MCF 10A (cell line): ENCODE data around the gene ZNF273. TPM values are rescaled to one million over a fixed set of nuclear protein-coding genes. Genes with fewer than 3 reads are reported as not detected.

ENCODE experiments used
- BruUV-seq: library from RNA; stranded (reverse); fragments of 400-500 nt; replicated peaks from 2 replicates; lab custom pipeline; 2021; lab: Mats Ljungman, UMichigan
- CTCF ChIA-PET: fragments of 300-600 bp; sonication (Branson Sonifier 250); formaldehyde crosslinking; extraction: SDS; loops from one replicate; lab custom pipeline; 2021; ENCODE audit warnings: antibody characterized with exemption, inconsistent platforms; lab: Yijun Ruan, JAX
- POLR2A ChIA-PET: fragments of 300-600, 350-650 bp; sonication (Branson Sonifier 250); formaldehyde crosslinking; extraction: SDS; loops from one replicate; lab custom pipeline; 2020; ENCODE audit warnings: antibody characterized with exemption, inconsistent platforms; lab: Yijun Ruan, JAX
- DNase-seq: peaks from one replicate; pipeline ENCODE4 v3.0.0-alpha.2; 2018; ENCODE audit not compliant: unreplicated experiment
- H3K27ac Mint-ChIP-seq: one replicate; pipeline ENCODE4 v1.8.0; 2022; ENCODE audit warnings: mild to moderate bottlenecking, low read depth, mixed read lengths; ENCODE audit not compliant: unreplicated experiment
- H3K27me3 Mint-ChIP-seq: one replicate; pipeline ENCODE4 v1.8.0; 2022; ENCODE audit warnings: mixed read lengths; ENCODE audit not compliant: insufficient read depth, unreplicated experiment
- H3K36me3 Mint-ChIP-seq: one replicate; pipeline ENCODE4 v1.8.0; 2022; ENCODE audit warnings: mild to moderate bottlenecking, moderate library complexity, mixed read lengths; ENCODE audit not compliant: insufficient read depth, unreplicated experiment
- H3K4me1 Mint-ChIP-seq: one replicate; pipeline ENCODE4 v1.8.0; 2022; ENCODE audit warnings: mixed read lengths; ENCODE audit not compliant: insufficient read depth, unreplicated experiment
- H3K4me3 Mint-ChIP-seq: one replicate; pipeline ENCODE4 v1.8.0; 2022; ENCODE audit warnings: mild to moderate bottlenecking, moderate library complexity, mixed read lengths; ENCODE audit not compliant: unreplicated experiment
- H3K9me3 Mint-ChIP-seq: one replicate; pipeline ENCODE4 v1.8.0; 2022; ENCODE audit warnings: mixed read lengths; ENCODE audit not compliant: unreplicated experiment
- intact Hi-C: fragments of 100-400 bp; cut with micrococcal nuclease; formaldehyde crosslinking; loops from 2 replicates; pipeline ENCODE4 v1.14.1; 2022
- total RNA-seq: library from RNA; stranded (reverse); gene quantifications from 2 replicates; pipeline ENCODE4 v1.2.3, GENCODE V29; 2022
- TF ChIP-seq, protein P1 (sequence below): fragments of 200-600 bp; IDR thresholded peaks from one replicate; pipeline ENCODE4 v1.8.0; 2022; ENCODE audit warnings: antibody characterized with exemption, mild to moderate bottlenecking; ENCODE audit not compliant: unreplicated experiment

The ZNF273 gene
- total RNA-seq, 1 experiment from 2014 or later = 2.2 TPM

DNA sequence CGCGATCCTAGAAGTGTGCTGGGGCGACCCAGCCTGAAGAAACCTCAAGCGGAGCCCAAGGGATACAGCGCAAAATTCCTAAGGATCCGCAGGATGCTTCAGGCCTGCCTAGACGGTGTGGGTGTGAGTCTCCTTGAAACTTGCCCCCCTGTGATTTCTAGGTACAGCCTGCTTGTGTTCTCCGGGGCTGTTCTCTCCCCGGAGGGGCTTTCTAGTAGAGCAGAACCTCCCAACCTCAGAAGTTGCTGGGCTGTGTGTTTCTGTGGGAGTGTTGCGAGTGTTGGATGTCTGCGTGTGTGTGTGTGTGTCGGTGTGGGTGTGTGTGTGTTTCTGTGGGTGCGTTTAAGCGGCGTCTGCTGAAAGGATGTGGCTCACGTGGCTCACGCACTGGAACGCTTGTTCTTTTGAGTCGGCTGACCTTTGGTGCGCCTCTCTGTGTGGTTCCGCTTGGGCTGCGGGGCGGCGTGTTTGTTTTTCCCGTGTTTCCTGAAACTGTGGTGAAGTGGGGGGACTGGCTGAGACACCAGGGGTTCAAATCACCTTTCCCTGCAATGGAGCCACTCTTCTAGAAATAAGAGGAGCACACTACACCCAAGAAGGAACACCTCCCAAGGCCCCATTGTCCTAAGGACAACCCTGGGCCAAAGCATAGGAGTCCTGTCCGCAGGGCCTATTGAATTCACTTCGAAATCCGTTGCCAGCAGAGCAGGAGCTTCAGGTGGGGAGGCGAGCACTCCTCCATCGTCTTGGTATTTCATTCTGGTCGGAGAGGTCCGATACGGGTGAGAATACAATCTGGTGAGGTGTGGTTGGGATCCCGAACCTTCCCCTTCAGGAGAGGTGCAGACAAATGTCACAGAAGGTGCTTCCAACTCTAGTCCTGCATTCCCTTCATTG lies 25.1 kb upstream of the ZNF273 start:
- POLR2A ChIA-PET = no interaction called here
- DNase-seq = no peak
- no peak overlapping the region for H3K4me3 Mint-ChIP-seq

DNA sequence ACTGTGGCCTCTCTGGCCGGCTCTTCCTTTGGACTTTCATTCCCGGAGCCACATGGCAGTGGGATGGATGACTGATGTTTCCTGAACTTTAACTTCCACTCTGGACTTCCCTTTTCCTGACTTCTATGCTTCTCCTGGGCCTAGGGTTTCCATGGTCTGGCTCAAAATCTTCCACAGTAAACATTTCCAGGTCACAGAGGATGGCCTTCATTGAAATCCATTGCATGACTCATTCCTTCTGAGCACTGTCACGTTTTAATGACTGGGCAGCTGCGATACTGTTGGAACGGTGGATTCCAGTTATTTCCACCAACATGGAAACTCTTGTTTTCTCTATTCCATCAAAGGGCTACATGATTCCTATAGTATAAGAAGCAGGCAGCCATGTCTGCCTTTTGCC lies 24.4 kb upstream of the ZNF273 start:
- CTCF ChIA-PET = interaction anchor here (0.7 kb wide), 1 partner anchor 84 kb away, joined by 3 read pairs; the partner anchor contains the start of gene ZNF138
- DNase-seq = no peak
- no TSS peak for BruUV-seq
- Mint-ChIP-seq H3K27ac (no peak overlapping the region), H3K27me3 (no peaks in the 10 kb centered on the region), H3K4me3 (no peak overlapping the region), H3K4me1 (no peaks in the 10 kb centered on the region), H3K36me3 (no peaks in the 10 kb centered on the region), H3K9me3 (peaks cover 7% of the 10 kb centered on the region)
- intact Hi-C loops = no loop called here
- TF ChIP-seq, protein P1, sequence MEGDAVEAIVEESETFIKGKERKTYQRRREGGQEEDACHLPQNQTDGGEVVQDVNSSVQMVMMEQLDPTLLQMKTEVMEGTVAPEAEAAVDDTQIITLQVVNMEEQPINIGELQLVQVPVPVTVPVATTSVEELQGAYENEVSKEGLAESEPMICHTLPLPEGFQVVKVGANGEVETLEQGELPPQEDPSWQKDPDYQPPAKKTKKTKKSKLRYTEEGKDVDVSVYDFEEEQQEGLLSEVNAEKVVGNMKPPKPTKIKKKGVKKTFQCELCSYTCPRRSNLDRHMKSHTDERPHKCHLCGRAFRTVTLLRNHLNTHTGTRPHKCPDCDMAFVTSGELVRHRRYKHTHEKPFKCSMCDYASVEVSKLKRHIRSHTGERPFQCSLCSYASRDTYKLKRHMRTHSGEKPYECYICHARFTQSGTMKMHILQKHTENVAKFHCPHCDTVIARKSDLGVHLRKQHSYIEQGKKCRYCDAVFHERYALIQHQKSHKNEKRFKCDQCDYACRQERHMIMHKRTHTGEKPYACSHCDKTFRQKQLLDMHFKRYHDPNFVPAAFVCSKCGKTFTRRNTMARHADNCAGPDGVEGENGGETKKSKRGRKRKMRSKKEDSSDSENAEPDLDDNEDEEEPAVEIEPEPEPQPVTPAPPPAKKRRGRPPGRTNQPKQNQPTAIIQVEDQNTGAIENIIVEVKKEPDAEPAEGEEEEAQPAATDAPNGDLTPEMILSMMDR = no peak
- POLR2A ChIA-PET = no interaction called here

More for the DNA sequence above, 25.1 kb upstream of the ZNF273 start:
- CTCF ChIA-PET = interaction anchor here (0.7 kb wide), 1 partner anchor 84 kb away, joined by 3 read pairs; the partner anchor contains the start of gene ZNF138
- no TSS peak for BruUV-seq
- Mint-ChIP-seq H3K36me3 (no peaks in the 10 kb centered on the region), H3K27me3 (no peaks in the 10 kb centered on the region), H3K4me1 (no peaks in the 10 kb centered on the region), H3K9me3 (peaks cover 7% of the 10 kb centered on the region), H3K27ac (no peak overlapping the region)
- intact Hi-C loops = no loop called here
- TF ChIP-seq, protein P1 = no peak

DNA sequence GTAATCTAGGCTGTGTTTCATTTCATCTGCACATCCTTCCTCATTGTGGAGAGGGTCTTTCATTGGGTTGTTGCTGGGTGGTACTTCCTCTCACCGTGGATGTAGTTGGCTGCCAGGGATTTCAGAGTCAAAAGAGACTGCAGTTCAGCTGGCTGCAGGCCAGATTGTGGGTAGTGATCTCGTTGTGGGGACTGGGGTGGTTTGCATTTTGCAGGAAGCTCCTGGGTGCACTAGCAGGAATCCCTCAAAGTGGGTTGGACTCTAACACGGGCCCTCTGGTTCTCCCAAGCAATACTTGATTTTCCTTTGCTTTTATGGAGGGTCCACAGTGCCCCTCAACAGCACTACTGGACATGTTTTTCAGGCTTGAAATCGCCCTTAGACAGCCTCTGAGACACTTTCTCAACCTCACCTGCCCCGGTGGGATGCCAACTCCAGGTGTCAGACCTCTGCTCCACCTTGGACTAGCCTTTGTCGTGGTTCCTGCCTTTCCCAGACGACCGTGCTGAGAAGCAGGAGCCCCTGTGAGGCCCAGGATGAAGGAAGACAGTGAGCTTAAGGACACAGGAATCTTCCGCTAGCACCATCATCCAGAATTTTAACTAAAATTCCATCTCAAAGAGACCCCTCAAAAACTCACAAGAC lies 23.9 kb upstream of the ZNF273 start:
- DNase-seq = no peak
- TF ChIP-seq, protein P1 = no peak
- intact Hi-C loops = no loop called here
- BruUV-seq = no TSS peak
- H3K36me3 Mint-ChIP-seq = peaks cover 5% of the 10 kb centered on the region
- no peaks in the 10 kb centered on the region for H3K27me3 Mint-ChIP-seq
- H3K4me3 Mint-ChIP-seq = no peak overlapping the region
- no peak overlapping the region for H3K27ac Mint-ChIP-seq
- CTCF ChIA-PET = no interaction called here
- H3K9me3 Mint-ChIP-seq = peaks cover 7% of the 10 kb centered on the region
- H3K4me1 Mint-ChIP-seq = no peaks in the 10 kb centered on the region
- POLR2A ChIA-PET = no interaction called here

DNA sequence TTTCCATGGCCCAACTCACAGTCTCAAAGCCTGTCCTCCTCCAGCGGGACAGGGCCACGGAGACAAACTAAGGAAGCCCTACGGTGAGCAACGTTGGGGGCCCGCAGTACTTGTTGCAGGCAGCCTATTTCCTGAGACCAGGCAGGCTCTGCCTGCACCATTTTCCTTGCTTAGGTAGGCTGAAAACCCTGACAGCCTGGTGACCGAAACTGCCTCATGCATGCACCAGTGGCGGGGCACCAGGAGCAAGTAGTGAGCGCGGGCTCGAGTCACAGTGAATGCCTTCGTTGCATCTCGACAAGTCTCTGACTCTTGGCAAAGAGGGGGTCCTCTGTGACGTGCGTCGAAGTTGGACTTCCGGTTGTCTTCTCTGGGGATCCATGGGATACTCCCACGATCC lies 23.3 kb upstream of the ZNF273 start:
- H3K27ac Mint-ChIP-seq = no peak overlapping the region
- TF ChIP-seq, protein P1 = no peak
- BruUV-seq = no TSS peak
- H3K9me3 Mint-ChIP-seq = peaks cover 7% of the 10 kb centered on the region
- DNase-seq = no peak
- H3K36me3 Mint-ChIP-seq = peaks cover 6% of the 10 kb centered on the region
- intact Hi-C loops = no loop called here
- H3K4me1 Mint-ChIP-seq = no peaks in the 10 kb centered on the region
- H3K27me3 Mint-ChIP-seq = no peaks in the 10 kb centered on the region
- POLR2A ChIA-PET = no interaction called here
- H3K4me3 Mint-ChIP-seq = no peak overlapping the region
- CTCF ChIA-PET = no interaction called here
